Activated T-helper 17 cell treated with anti-CD3 and anti-CD28 coated beads, Interleukin-2, amount 50 U/mL, for 72 hours (primary cell): ENCODE results near the gene NQO1. TPM values are rescaled to one million over a fixed set of nuclear protein-coding genes. Genes with fewer than 3 reads are reported as not detected.

ENCODE experiments used
- total RNA-seq, 2 donors: library from RNA; stranded (reverse); gene quantifications; one replicate each; pipeline ENCODE4 v1.2.3, GENCODE V29; 2022

The NQO1 gene
- total RNA-seq, 2 donors from 2014 or later = 14.2 to 22.3 TPM

Other genes starting within 250 kb of the NQO1 start
- 10 to 100 TPM; 33.0 to 76.0 TPM for gene NFAT5, start 160.6 kb downstream of the NQO1 start, total RNA-seq
- 10 to 100 TPM; 92.0 to 95.9 TPM for gene NOB1, start 28.4 kb upstream of the NQO1 start, total RNA-seq
- gene WWP2, start 35.8 kb upstream of the NQO1 start, total RNA-seq = 10 to 100 TPM; 55.1 to 55.7 TPM
- gene CLEC18A, start 224.8 kb upstream of the NQO1 start, total RNA-seq = 1 to 10 TPM; 1.5 to 1.7 TPM